A549 (cell line): ENCODE measurements around the gene TECPR2. TPM values are rescaled to one million over a fixed set of nuclear protein-coding genes. Genes with fewer than 3 reads are reported as not detected.

Experiments used
- ATAC-seq, 2 experiments: fragments of 200-7000 bp in 1 of 2; fragments of >200 bp in 1 of 2; cut with Nextera tagmentation in 1 of 2; cut with Tn5 transposase in 1 of 2; 3 replicates each; pipeline versions ENCODE4 v1.8.0 to v1.9.1; 2018 to 2020; ENCODE audit warnings: mild to moderate bottlenecking in 1 of 2, moderate library complexity in 1 of 2
- CTCF ChIA-PET: fragments of 300-600 bp; sonication (Branson Sonifier 250); formaldehyde crosslinking; extraction: SDS; loops from one replicate; lab custom pipeline; 2021; ENCODE audit warnings: antibody characterized with exemption, inconsistent platforms; lab: Yijun Ruan, JAX
- POLR2A ChIA-PET: fragments of 350-600 bp; formaldehyde crosslinking; extraction: SDS; loops from one replicate; lab custom pipeline; 2021; ENCODE audit warnings: antibody characterized with exemption, inconsistent platforms; lab: Yijun Ruan, JAX
- DNase-seq, 2 experiments: peaks; one replicate each; pipeline versions ENCODE4 v3.0.0 to v3.0.0-alpha.2; 2011 to 2016; ENCODE audit warnings: low read depth in 1 of 2, low spot score in 1 of 2
- FAIRE-seq: peaks from 2 replicates; lab custom pipeline; 2011; peaks lifted over from hg19 to GRCh38; lab: Jason Lieb, UNC
- H3K27ac ChIP-seq, 2 experiments: fragments of >200 bp; sonication (Bioruptor Twin); formaldehyde crosslinking; 3 replicates each; pipeline ENCODE4 v1.5.1; 2016 to 2017
- H3K4me1 ChIP-seq: fragments of >200 bp; sonication (Bioruptor Twin); formaldehyde crosslinking; 3 replicates; pipeline ENCODE4 v1.6.1; 2016
- H3K4me2 ChIP-seq: fragments of >200 bp; sonication (Bioruptor Twin); formaldehyde crosslinking; 3 replicates; pipeline ENCODE4 v1.6.1; 2016
- H3K4me3 ChIP-seq: fragments of >200 bp; sonication (Bioruptor Twin); formaldehyde crosslinking; 3 replicates; pipeline ENCODE4 v1.5.1; 2016
- H3K9me3 ChIP-seq: fragments of >200 bp; sonication (Bioruptor Twin); formaldehyde crosslinking; 3 replicates; pipeline ENCODE4 v1.6.1; 2016
- BHLHE40 ChIP-seq: IDR thresholded peaks from 2 replicates; pipeline ENCODE4 v1.6.1; 2012; ENCODE audit warnings: low read depth, low read length, inconsistent platforms
- CHD2 ChIP-seq: fragments of 150-350 bp; IDR thresholded peaks from 2 replicates; pipeline ENCODE4 v1.6.1; 2014; ENCODE audit warnings: low read length; ENCODE audit not compliant: partially characterized antibody
- CHD4 ChIP-seq: fragments of 200-600 bp; sonication (generic); IDR thresholded peaks from 2 replicates; pipeline ENCODE4 v1.6.1; 2016; ENCODE audit warnings: antibody characterized with exemption, mild to moderate bottlenecking, borderline replicate concordance
- EP300 ChIP-seq, 2 experiments: fragments of >200 bp; sonication (Bioruptor Twin); formaldehyde crosslinking; IDR thresholded peaks; 2 replicates in 1 of 2; 3 replicates in 1 of 2; pipeline ENCODE4 v1.6.1; 2016 to 2017
- ESRRA ChIP-seq: fragments of 150-350 bp; IDR thresholded peaks from 2 replicates; pipeline ENCODE4 v1.6.1; 2014; ENCODE audit warnings: mild to moderate bottlenecking, low read length, borderline replicate concordance
- FOSB ChIP-seq: fragments of 250-450 bp; sonication (Bioruptor Pico); IDR thresholded peaks from 2 replicates; pipeline ENCODE4 v1.5.0; 2020; ENCODE audit warnings: mild to moderate bottlenecking, moderate library complexity
- FOSL2 ChIP-seq, 2 experiments: fragments of 450-650 bp in 1 of 2; fragments of >200 bp in 1 of 2; sonication (Bioruptor Twin) in 1 of 2; formaldehyde crosslinking; IDR thresholded peaks; 2 replicates each; pipeline versions ENCODE4 v1.5.0 to v1.6.1; 2016 to 2020; ENCODE audit warnings: mild to moderate bottlenecking in 1 of 2, moderate library complexity in 1 of 2
- FOXS1 ChIP-seq: fragments of 250-450 bp; sonication (Bioruptor Pico); IDR thresholded peaks from 2 replicates; pipeline ENCODE4 v1.5.0; 2020; ENCODE audit warnings: mild to moderate bottlenecking, moderate library complexity
- HEYL ChIP-seq: fragments of 250-450 bp; sonication (Bioruptor Pico); IDR thresholded peaks from 2 replicates; pipeline ENCODE4 v1.8.0; 2021; ENCODE audit warnings: mild to moderate bottlenecking, moderate library complexity
- MAZ ChIP-seq: fragments of 150-350 bp; IDR thresholded peaks from 2 replicates; pipeline ENCODE4 v1.6.1; 2014; ENCODE audit warnings: antibody characterized with exemption, low read depth, low read length, borderline replicate concordance
- NFE2L2 ChIP-seq: fragments of 150-350 bp; conservative IDR thresholded peaks from 2 replicates; pipeline ENCODE4 v1.6.1; 2014; ENCODE audit warnings: low read length
- POLR2A ChIP-seq: IDR thresholded peaks from 2 replicates; pipeline ENCODE4 v1.6.1; 2012; ENCODE audit warnings: mild to moderate bottlenecking, low read length
- POLR2AphosphoS2 ChIP-seq: conservative IDR thresholded peaks from 2 replicates; pipeline ENCODE4 v1.6.1; 2012; ENCODE audit warnings: low read length, improper control_type of control experiment, inconsistent platforms
- RCOR1 ChIP-seq: fragments of 150-350 bp; IDR thresholded peaks from 2 replicates; pipeline ENCODE4 v1.6.1; 2014; ENCODE audit warnings: antibody characterized with exemption, low read length, low read depth
- SREBF2 ChIP-seq: fragments of 450-650 bp; IDR thresholded peaks from 2 replicates; pipeline ENCODE4 v1.6.1; 2014; ENCODE audit warnings: mild to moderate bottlenecking, moderate library complexity
- TFCP2L1 ChIP-seq: fragments of 250-450 bp; sonication (Bioruptor Pico); IDR thresholded peaks from 2 replicates; pipeline ENCODE4 v1.5.0; 2021; ENCODE audit warnings: mild to moderate bottlenecking
- TP53 ChIP-seq: fragments of 250-450 bp; sonication (Bioruptor Pico); IDR thresholded peaks from 2 replicates; pipeline ENCODE4 v1.5.0; 2021; ENCODE audit warnings: mild to moderate bottlenecking, moderate library complexity
- USF2 ChIP-seq: fragments of 450-650 bp; IDR thresholded peaks from 2 replicates; pipeline ENCODE4 v1.6.1; 2014; ENCODE audit warnings: antibody characterized with exemption
- ZC3H11A ChIP-seq: fragments of 450-650 bp; IDR thresholded peaks from 2 replicates; pipeline ENCODE4 v1.6.1; 2014; ENCODE audit warnings: antibody characterized with exemption, mild to moderate bottlenecking
- ZFP36 ChIP-seq: fragments of 450-650 bp; IDR thresholded peaks from 2 replicates; pipeline ENCODE4 v1.6.1; 2014; ENCODE audit warnings: borderline replicate concordance; ENCODE audit not compliant: partially characterized antibody
- ZSCAN20 ChIP-seq: fragments of 250-450 bp; sonication (Bioruptor Pico); IDR thresholded peaks from 2 replicates; pipeline ENCODE4 v1.8.0; 2022; ENCODE audit warnings: mild to moderate bottlenecking, moderate library complexity
- WGBS: methylation state at CpG from one replicate; pipeline ENCODE4 v1.1.6; 2017; ENCODE audit errors: missing lambda C conversion rate; 5-methylcytosine and 5-hydroxymethylcytosine counted together
- polyA plus RNA-seq, 4 experiments: library from polyadenylated mRNA; depleted of rRNA in 3 of 4; stranded (reverse); fragments of >200 nt; fragmentation: RNase III in 1 of 4; extraction: RNeasy Plus Mini Kit Qiagen cat#74134 plus additional on column Dnase treatment in 1 of 4; gene quantifications; 2 replicates in 3 of 4; 3 replicates in 1 of 4; pipeline ENCODE4 v1.2.3, GENCODE V29; 2011 to 2017
- TF ChIP-seq, protein P1 (sequence below): IDR thresholded peaks from 2 replicates; pipeline ENCODE4 v1.6.1; 2012
- TF ChIP-seq, protein P2 (sequence below): fragments of 250-450 bp; sonication (Bioruptor Pico); IDR thresholded peaks from 2 replicates; pipeline ENCODE4 v1.5.0; 2020; ENCODE audit warnings: low read depth, mild to moderate bottlenecking, moderate library complexity
- TF ChIP-seq, protein P3 (sequence below): fragments of 150-350 bp; IDR thresholded peaks from 2 replicates; pipeline ENCODE4 v1.6.1; 2014; ENCODE audit warnings: low read depth, mild to moderate bottlenecking, low read length

Gene TECPR2
- polyA plus RNA-seq, 2 of the 4 experiments (the other 2 are of a cell fraction): 5.9 to 7.6 TPM

- Histone ChIP-seq H3K27ac (no peak overlapping the region), H3K9me3 (no peaks in the 10 kb centered on the region), H3K4me1 (no peaks in the 10 kb centered on the region), H3K4me2 (no peak overlapping the region), H3K4me3 (no peak overlapping the region)
- ATAC-seq: no peak
- ChIA-PET CTCF (interaction anchor here (0.7 to 1.7 kb wide), 2 partner anchors 20 to 26 kb away, joined by 3 to 8 read pairs; no protein-coding TSS in a partner anchor), POLR2A (no interaction called here)
- FAIRE-seq: no peak
- TF ChIP-seq, protein P1, sequence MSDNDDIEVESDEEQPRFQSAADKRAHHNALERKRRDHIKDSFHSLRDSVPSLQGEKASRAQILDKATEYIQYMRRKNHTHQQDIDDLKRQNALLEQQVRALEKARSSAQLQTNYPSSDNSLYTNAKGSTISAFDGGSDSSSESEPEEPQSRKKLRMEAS: no peak
- TF ChIP-seq FOSB (CRISPR knock-in tag): no peak
- no peak for DNase-seq
- 98% methylated on average over 9 of the region's 12 CpGs for WGBS
These were observed 54.9 kb downstream of the TECPR2 start for GRCh38 chr14:102417646-102418045.

DNA sequence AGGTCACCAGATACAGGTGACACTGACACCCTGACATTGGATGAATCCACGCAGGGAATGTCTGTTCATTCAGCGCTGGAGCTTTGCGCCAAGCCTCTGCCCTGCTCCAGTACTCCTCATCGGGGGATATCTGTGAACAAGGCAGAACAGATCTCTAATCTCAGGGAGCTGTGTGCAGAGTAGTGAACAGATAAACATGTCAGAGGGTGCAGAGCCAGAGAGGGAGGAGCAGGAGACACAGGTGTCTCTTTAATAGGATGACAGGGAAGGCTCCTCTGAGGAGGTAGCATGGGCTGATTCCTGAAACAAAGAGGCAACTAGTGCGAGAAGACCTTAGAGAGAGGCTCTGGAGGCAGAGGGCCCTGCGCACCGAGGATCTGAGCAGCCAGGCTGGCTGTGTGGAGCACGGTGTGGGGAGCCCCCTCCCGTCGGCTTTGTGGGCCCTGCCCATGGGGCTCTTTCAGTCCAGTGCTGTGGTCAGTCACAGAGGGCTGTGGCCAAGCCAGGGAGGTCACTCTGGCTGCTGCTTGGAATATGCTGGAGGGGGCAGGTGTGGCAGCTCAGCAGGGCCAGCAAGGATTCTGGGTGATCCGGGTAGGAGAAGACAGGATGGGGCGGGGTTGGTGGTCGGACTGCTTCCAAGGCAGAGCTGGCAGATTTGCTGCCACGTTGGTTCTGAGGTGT lies 55.6 kb downstream of the TECPR2 start:
- WGBS: 86% methylated on average over 13 of the region's 14 CpGs
- POLR2A ChIA-PET: no interaction called here

GRCh38 chr14:102418853-102419240 lies 56.1 kb downstream of the TECPR2 start:
- CTCF ChIA-PET: interaction anchor here (0.7 to 1.6 kb wide), 3 partner anchors 11 to 60 kb away, joined by 3 to 11 read pairs (median 4); no protein-coding TSS in a partner anchor
- Histone ChIP-seq H3K4me1 (no peaks in the 10 kb centered on the region), H3K27ac (no peak overlapping the region)
- DNase-seq (no peak), FAIRE-seq (no peak), ATAC-seq (no peak)
- 96% methylated on average over 14 of the region's 14 CpGs for WGBS
- TF ChIP-seq USF2 (no peak), TFCP2L1 (CRISPR knock-in tag) (no peak), HEYL (CRISPR knock-in tag) (no peak), FOSL2 (IDR thresholded peaks at IDR 0.05) (no peak), FOSL2 (CRISPR knock-in tag; IDR thresholded peaks at IDR 0.05) (no peak), RCOR1 (no peak), FOXS1 (CRISPR knock-in tag) (no peak), ZSCAN20 (CRISPR knock-in tag) (no peak), POLR2A (no peak), EP300 (IDR thresholded peaks at IDR 0.05) (no peak), ZC3H11A (no peak), CHD4 (no peak), ESRRA (no peak), BHLHE40 (no peak), ZFP36 (no peak), CHD2 (no peak), POLR2AphosphoS2 (no peak)
- TF ChIP-seq, protein P2, sequence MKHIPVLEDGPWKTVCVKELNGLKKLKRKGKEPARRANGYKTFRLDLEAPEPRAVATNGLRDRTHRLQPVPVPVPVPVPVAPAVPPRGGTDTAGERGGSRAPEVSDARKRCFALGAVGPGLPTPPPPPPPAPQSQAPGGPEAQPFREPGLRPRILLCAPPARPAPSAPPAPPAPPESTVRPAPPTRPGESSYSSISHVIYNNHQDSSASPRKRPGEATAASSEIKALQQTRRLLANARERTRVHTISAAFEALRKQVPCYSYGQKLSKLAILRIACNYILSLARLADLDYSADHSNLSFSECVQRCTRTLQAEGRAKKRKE (CRISPR knock-in tag): no peak
- TF ChIP-seq, all 56 proteins: peak for 0
- Histone ChIP-seq H3K9me3 (no peaks in the 10 kb centered on the region), H3K4me3 (no peak overlapping the region), H3K4me2 (no peak overlapping the region)
- POLR2A ChIA-PET: no interaction called here

More for the DNA sequence above, 55.6 kb downstream of the TECPR2 start:
- ATAC-seq: no peak
- Histone ChIP-seq H3K4me1 (no peaks in the 10 kb centered on the region), H3K4me2 (no peak overlapping the region), H3K27ac (no peak overlapping the region), H3K9me3 (no peaks in the 10 kb centered on the region), H3K4me3 (no peak overlapping the region)
- TF ChIP-seq NFE2L2: no peak
- no peak for TF ChIP-seq POLR2AphosphoS2
- no peak for TF ChIP-seq MAZ
- no peak for TF ChIP-seq TP53 (CRISPR knock-in tag)
- TF ChIP-seq, protein P3, sequence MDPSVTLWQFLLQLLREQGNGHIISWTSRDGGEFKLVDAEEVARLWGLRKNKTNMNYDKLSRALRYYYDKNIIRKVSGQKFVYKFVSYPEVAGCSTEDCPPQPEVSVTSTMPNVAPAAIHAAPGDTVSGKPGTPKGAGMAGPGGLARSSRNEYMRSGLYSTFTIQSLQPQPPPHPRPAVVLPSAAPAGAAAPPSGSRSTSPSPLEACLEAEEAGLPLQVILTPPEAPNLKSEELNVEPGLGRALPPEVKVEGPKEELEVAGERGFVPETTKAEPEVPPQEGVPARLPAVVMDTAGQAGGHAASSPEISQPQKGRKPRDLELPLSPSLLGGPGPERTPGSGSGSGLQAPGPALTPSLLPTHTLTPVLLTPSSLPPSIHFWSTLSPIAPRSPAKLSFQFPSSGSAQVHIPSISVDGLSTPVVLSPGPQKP: no peak
- no peak for TF ChIP-seq SREBF2
- no peak for DNase-seq
- CTCF ChIA-PET: interaction anchor here (0.5 to 1.6 kb wide), 3 partner anchors 12 to 50 kb away, joined by 3 to 11 read pairs (median 4); no protein-coding TSS in a partner anchor
- no peak for FAIRE-seq
